K562 (cell line): ENCODE measurements around the gene RPL21. TPM values are rescaled to one million over a fixed set of nuclear protein-coding genes. Genes with fewer than 3 reads are reported as not detected.

Experiments used
- ATAC-seq: fragments of 200-7000 bp; cut with Tn5 transposase; 3 replicates; pipeline ENCODE4 v1.9.1; 2020; ENCODE audit warnings: moderate library complexity
- BruUV-seq: library from RNA; stranded (reverse); fragments of 400-500 nt; replicated peaks from 2 replicates; lab custom pipeline; 2021; lab: Mats Ljungman, UMichigan
- CTCF ChIA-PET: fragments of 300-600 bp; formaldehyde crosslinking; extraction: SDS; loops from one replicate; lab custom pipeline; 2021; ENCODE audit warnings: low intra/inter-chr PET ratio; lab: Yijun Ruan, JAX
- POLR2A ChIA-PET: fragments of 300-600, 350-650 bp; sonication (Branson Sonifier 250); formaldehyde crosslinking; extraction: SDS; loops from one replicate; lab custom pipeline; 2021; ENCODE audit warnings: antibody characterized with exemption, inconsistent platforms; lab: Yijun Ruan, JAX
- DNase-seq, 4 experiments: peaks; one replicate each; pipeline versions ENCODE4 v3.0.0 to v3.0.0-alpha.2; 2011 to 2018; ENCODE audit warnings: low spot score in 3 of 4, mixed read lengths in 3 of 4; ENCODE audit errors: extremely low read depth in 1 of 4
- FAIRE-seq: peaks from 2 replicates; lab custom pipeline; 2011; peaks lifted over from hg19 to GRCh38; lab: Jason Lieb, UNC
- H2AFZ ChIP-seq: 2 replicates; pipeline ENCODE4 v1.6.0; 2011; ENCODE audit warnings: low read depth, low read length, control low read depth, inconsistent platforms
- H3K27ac ChIP-seq: fragments of 200-600 bp; 3 replicates; pipeline ENCODE4 v1.8.0; 2011; ENCODE audit warnings: low read depth, mild to moderate bottlenecking, control low read depth, inconsistent platforms, low read length, moderate library complexity, mixed read lengths; ENCODE audit errors: extremely low read depth
- H3K27me3 ChIP-seq, 2 experiments: fragments of 300-600 bp in 1 of 2; 2 replicates in 1 of 2; 3 replicates in 1 of 2; pipeline versions ENCODE4 v1.6.0 to v1.8.0; 2011; ENCODE audit warnings: inconsistent platforms in 2 of 2, low read length in 2 of 2, mild to moderate bottlenecking in 1 of 2, mixed read lengths in 1 of 2, moderate library complexity in 1 of 2; ENCODE audit not compliant: control insufficient read depth in 2 of 2, insufficient read depth in 2 of 2
- H3K36me3 ChIP-seq: fragments of 300-600 bp; 3 replicates; pipeline ENCODE4 v1.8.0; 2011; ENCODE audit warnings: mild to moderate bottlenecking, low read length, inconsistent platforms; ENCODE audit not compliant: control insufficient read depth, insufficient read depth
- H3K4me1 ChIP-seq, 2 experiments: fragments of 200-600 bp in 1 of 2; replicated peaks in 1 of 2; 2 replicates in 1 of 2; 3 replicates in 1 of 2; pipeline versions ENCODE4 v1.5.1 to v1.8.0; 2011; ENCODE audit warnings: inconsistent platforms in 2 of 2, low read length in 2 of 2, mild to moderate bottlenecking in 1 of 2, mixed read lengths in 1 of 2, moderate library complexity in 1 of 2; ENCODE audit not compliant: control insufficient read depth in 2 of 2, insufficient read depth in 2 of 2
- H3K4me2 ChIP-seq: 2 replicates; pipeline ENCODE4 v1.6.1; 2011; ENCODE audit warnings: low read length, control low read depth, inconsistent platforms, mixed read lengths; ENCODE audit not compliant: insufficient read depth
- H3K4me3 ChIP-seq: fragments of 200-600 bp; sonication (generic), shearing (Covaris generic); 2 replicates; pipeline ENCODE4 v1.5.1; 2016; ENCODE audit warnings: control low read depth, inconsistent platforms
- H3K79me2 ChIP-seq: fragments of 200-600 bp; 3 replicates; pipeline ENCODE4 v1.8.0; 2011; ENCODE audit warnings: low read length, inconsistent platforms; ENCODE audit not compliant: control insufficient read depth, insufficient read depth
- H3K9ac ChIP-seq, 2 experiments: 2 replicates each; pipeline versions ENCODE4 v1.6.0 to v1.6.1; 2011; ENCODE audit warnings: low read depth in 2 of 2, low read length in 2 of 2, control low read depth in 1 of 2, inconsistent platforms in 1 of 2, mild to moderate bottlenecking in 1 of 2, mixed read lengths in 1 of 2; ENCODE audit not compliant: insufficient read depth in 1 of 2
- H3K9me1 ChIP-seq: one replicate; pipeline ENCODE4 v1.6.0; 2011; ENCODE audit warnings: inconsistent platforms, mild to moderate bottlenecking, low read length, moderate library complexity; ENCODE audit not compliant: control insufficient read depth, insufficient read depth
- H3K9me3 ChIP-seq: replicated peaks from 2 replicates; pipeline ENCODE4 v1.5.1; 2011; ENCODE audit warnings: low read depth, low read length, inconsistent platforms; ENCODE audit not compliant: control insufficient read depth, insufficient read depth
- H4K20me1 ChIP-seq: replicated peaks from 2 replicates; pipeline ENCODE4 v1.6.1; 2011; ENCODE audit warnings: low read length, inconsistent platforms, mixed read lengths; ENCODE audit not compliant: control insufficient read depth, insufficient read depth
- EZH2 ChIP-seq: IDR thresholded peaks from 2 replicates; pipeline ENCODE4 v1.6.1; 2012; ENCODE audit warnings: low read depth, mild to moderate bottlenecking, inconsistent platforms, low read length, borderline replicate concordance
- HNRNPK ChIP-seq: fragments of 200-400 bp; formaldehyde crosslinking; IDR thresholded peaks from one replicate; pipeline ENCODE4 v1.6.1; 2018; ENCODE audit warnings: mild to moderate bottlenecking, low read depth, low read length; ENCODE audit not compliant: poor library complexity, severe bottlenecking
- HSF4 ChIP-seq: fragments of 250-450 bp; sonication (Bioruptor Pico); IDR thresholded peaks from 2 replicates; pipeline ENCODE4 v2.1.2; 2022; ENCODE audit warnings: mild to moderate bottlenecking, moderate library complexity, borderline replicate concordance
- NCOA1 ChIP-seq: fragments of 450-650 bp; IDR thresholded peaks from 2 replicates; pipeline ENCODE4 v1.6.1; 2016; ENCODE audit warnings: low read depth
- NR2F6 ChIP-seq: fragments of 450-650 bp; formaldehyde crosslinking; IDR thresholded peaks from 2 replicates; pipeline ENCODE4 v1.4.0; 2020; ENCODE audit warnings: mild to moderate bottlenecking
- POLR2A ChIP-seq: fragments of 450-650 bp; conservative IDR thresholded peaks from 2 replicates; pipeline ENCODE4 v1.6.1; 2016
- SAFB2 ChIP-seq: fragments of 200-400 bp; formaldehyde crosslinking; IDR thresholded peaks from 2 replicates; pipeline ENCODE4 v1.6.1; 2018; ENCODE audit warnings: borderline replicate concordance, low read length, low read depth, moderate library complexity; ENCODE audit not compliant: severe bottlenecking
- SMARCC2 ChIP-seq: fragments of 450-650 bp; IDR thresholded peaks from 2 replicates; pipeline ENCODE4 v1.6.1; 2017; ENCODE audit warnings: antibody characterized with exemption, moderate library complexity, mild to moderate bottlenecking, low read depth
- THRAP3 ChIP-seq: fragments of 450-650 bp; IDR thresholded peaks from 2 replicates; pipeline ENCODE4 v1.6.1; 2016; ENCODE audit warnings: mild to moderate bottlenecking, inconsistent platforms, borderline replicate concordance
- ZEB2 ChIP-seq: fragments of 450-650 bp; IDR thresholded peaks from 2 replicates; pipeline ENCODE4 v1.6.1; 2016
- ZFP30 ChIP-seq: fragments of 250-450 bp; sonication (Bioruptor Pico); IDR thresholded peaks from 2 replicates; pipeline ENCODE4 v1.8.0; 2022; ENCODE audit warnings: moderate library complexity, mild to moderate bottlenecking, inconsistent platforms, borderline replicate concordance
- ZNF23 ChIP-seq: fragments of 250-450 bp; sonication (Bioruptor Pico); IDR thresholded peaks from 2 replicates; pipeline ENCODE4 v1.4.0; 2020; ENCODE audit warnings: mild to moderate bottlenecking
- ZNF561 ChIP-seq: fragments of 450-650 bp; formaldehyde crosslinking; conservative IDR thresholded peaks from 2 replicates; pipeline ENCODE4 v1.4.0; 2020; ENCODE audit warnings: mild to moderate bottlenecking, moderate library complexity
- WGBS: fragments of 100-300 bp; shearing (Covaris generic); methylation state at CpG from one replicate; pipeline ENCODE4 v1.1.6; 2016; ENCODE audit warnings: low coverage, mixed read lengths; ENCODE audit not compliant: insufficient coverage; ENCODE audit errors: missing lambda C conversion rate; 5-methylcytosine and 5-hydroxymethylcytosine counted together
- in situ Hi-C: fragments of 300-500 bp; cut with MboI; formaldehyde crosslinking; loops from 4 replicates; pipeline ENCODE4 v1.15.0; 2018; ENCODE audit warnings: inconsistent platforms, mixed read lengths
- intact Hi-C: fragments of 100-400 bp; cut with micrococcal nuclease; formaldehyde crosslinking; loops from 2 replicates; pipeline ENCODE4 v1.14.2; 2022
- polyA plus RNA-seq, 8 experiments: library from polyadenylated mRNA; depleted of rRNA in 4 of 8; stranded (reverse) in 5 of 8; unstranded in 3 of 8; fragments of >200 nt; fragmentation: Nextera tagmentation in 2 of 8; fragmentation: Illumina TruSeq in 1 of 8; extraction: Ambion mirVana in 2 of 8; extraction: Trizol in 1 of 8; gene quantifications; 2 replicates each; pipeline versions ENCODE4 v1.2.1 to v1.2.3, GENCODE V29; 2011 to 2014; ENCODE audit warnings: inconsistent platforms in 1 of 8, missing spikeins in 1 of 8
- total RNA-seq, 7 experiments: library from RNA; depleted of rRNA in 6 of 7; stranded (reverse); fragments of >200 nt in 6 of 7; fragmentation: Illumina TruSeq in 2 of 7; extraction: Trizol in 2 of 7; gene quantifications; 2 replicates each; pipeline versions ENCODE4 v1.2.1 to v1.2.3, GENCODE V29; 2011 to 2021; ENCODE audit warnings: low replicate concordance in 1 of 7
- TF ChIP-seq, protein P1 (sequence below): IDR thresholded peaks from 2 replicates; pipeline ENCODE4 v1.6.1; 2011; ENCODE audit warnings: borderline replicate concordance, low read depth, mild to moderate bottlenecking, moderate library complexity, low read length; ENCODE audit not compliant: insufficient read depth, poor library complexity, severe bottlenecking
- TF ChIP-seq, protein P2 (sequence below): sonication (generic); formaldehyde crosslinking; IDR thresholded peaks from 2 replicates; pipeline ENCODE4 v1.8.1; 2023; ENCODE audit warnings: mild to moderate bottlenecking, missing genetic modification reagents
- TF ChIP-seq, protein P3 (sequence below): sonication (generic); formaldehyde crosslinking; IDR thresholded peaks from 2 replicates; pipeline ENCODE4 v1.8.1; 2023; ENCODE audit warnings: mild to moderate bottlenecking, missing genetic modification reagents

The RPL21 gene
- total and polyA plus RNA-seq, 9 of the 15 experiments (the other 6 are each of a cell fraction or from before 2014, with no cell fraction given): 622 to 4,203 (median 1,676) TPM

DNA sequence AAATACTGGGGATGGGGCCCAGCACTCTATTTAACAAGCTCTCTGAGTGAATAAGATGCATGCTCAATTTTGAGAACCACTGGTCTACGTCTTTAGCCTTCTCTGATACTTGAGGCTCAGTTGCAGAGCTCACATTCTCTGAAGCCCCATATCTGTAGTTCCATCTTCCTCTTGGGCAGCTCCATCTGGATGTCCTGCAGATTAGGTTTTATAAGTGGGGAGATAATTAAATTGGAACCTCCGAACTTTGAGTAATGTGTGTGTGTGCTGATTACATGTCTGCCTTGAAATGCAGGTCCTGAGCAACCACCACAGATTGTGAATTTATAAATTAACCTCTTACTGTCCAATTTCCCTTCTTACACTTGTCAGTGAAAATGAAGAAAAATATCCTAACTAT is 12.1 kb downstream of the RPL21 start (continued):
- TF ChIP-seq SAFB2 (no peak), HNRNPK (no peak), ZEB2 (no peak), SMARCC2 (no peak), POLR2A (no peak), NR2F6 (CRISPR knock-in tag) (no peak), THRAP3 (no peak)
- TF ChIP-seq, protein P1, sequence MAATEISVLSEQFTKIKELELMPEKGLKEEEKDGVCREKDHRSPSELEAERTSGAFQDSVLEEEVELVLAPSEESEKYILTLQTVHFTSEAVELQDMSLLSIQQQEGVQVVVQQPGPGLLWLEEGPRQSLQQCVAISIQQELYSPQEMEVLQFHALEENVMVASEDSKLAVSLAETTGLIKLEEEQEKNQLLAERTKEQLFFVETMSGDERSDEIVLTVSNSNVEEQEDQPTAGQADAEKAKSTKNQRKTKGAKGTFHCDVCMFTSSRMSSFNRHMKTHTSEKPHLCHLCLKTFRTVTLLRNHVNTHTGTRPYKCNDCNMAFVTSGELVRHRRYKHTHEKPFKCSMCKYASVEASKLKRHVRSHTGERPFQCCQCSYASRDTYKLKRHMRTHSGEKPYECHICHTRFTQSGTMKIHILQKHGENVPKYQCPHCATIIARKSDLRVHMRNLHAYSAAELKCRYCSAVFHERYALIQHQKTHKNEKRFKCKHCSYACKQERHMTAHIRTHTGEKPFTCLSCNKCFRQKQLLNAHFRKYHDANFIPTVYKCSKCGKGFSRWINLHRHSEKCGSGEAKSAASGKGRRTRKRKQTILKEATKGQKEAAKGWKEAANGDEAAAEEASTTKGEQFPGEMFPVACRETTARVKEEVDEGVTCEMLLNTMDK: no peak

DNA sequence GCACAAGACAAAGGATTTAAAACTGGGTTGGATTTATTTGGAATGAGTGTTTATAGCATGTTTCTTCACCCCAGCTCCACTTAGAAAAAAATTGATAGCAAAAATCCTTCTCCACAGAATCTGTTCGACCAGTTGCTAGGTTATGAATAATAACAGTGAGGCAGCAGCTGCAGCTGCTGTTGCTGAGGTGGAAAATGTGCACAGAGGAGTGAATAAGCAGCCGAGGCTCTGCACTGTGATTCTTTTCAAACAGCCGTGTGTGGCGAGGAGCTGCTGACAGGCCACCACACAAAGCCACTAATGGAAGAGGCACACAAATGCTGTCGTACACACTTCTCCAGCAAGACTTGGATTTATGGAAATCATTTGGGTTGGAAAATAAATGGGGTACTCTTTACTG is 12.8 kb downstream of the RPL21 start:
- WGBS: 55% methylated on average over 4 of the region's 5 CpGs
- ChIA-PET POLR2A (interaction anchor here (0.6 to 1.3 kb wide), 2 partner anchors 10 to 13 kb away, joined by 3 to 4 read pairs; no protein-coding TSS in a partner anchor), CTCF (no interaction called here)
- ATAC-seq (no peak), DNase-seq (no peak), FAIRE-seq (no peak)
- no peaks in the 10 kb centered on the region for H3K9me1 ChIP-seq
- in situ Hi-C loops: no loop called here
- H3K36me3 ChIP-seq: peaks cover 2% of the 10 kb centered on the region; the same call in 2 of the 3 replicates
- H4K20me1 ChIP-seq: no peaks in the 10 kb centered on the region
- no peak overlapping the region for H3K9ac ChIP-seq
- no peak overlapping the region for H2AFZ ChIP-seq
- H3K27me3 ChIP-seq: no peaks in the 10 kb centered on the region
- intact Hi-C loops: no loop called here
- H3K4me2 ChIP-seq: no peak overlapping the region
- BruUV-seq: no TSS peak
- H3K9me3 ChIP-seq: no peaks in the 10 kb centered on the region
- no peaks in the 10 kb centered on the region; a peak in 2 of 5 replicates for H3K4me1 ChIP-seq
- no peak overlapping the region for H3K27ac ChIP-seq
- no peaks in the 10 kb centered on the region for H3K79me2 ChIP-seq
- no peak overlapping the region for H3K4me3 ChIP-seq
- TF ChIP-seq ZNF561 (CRISPR knock-in tag) (no peak), EZH2 (no peak), ZNF23 (no peak), HSF4 (CRISPR knock-in tag) (no peak), NCOA1 (no peak), ZFP30 (CRISPR knock-in tag) (no peak)
- TF ChIP-seq, protein P2, sequence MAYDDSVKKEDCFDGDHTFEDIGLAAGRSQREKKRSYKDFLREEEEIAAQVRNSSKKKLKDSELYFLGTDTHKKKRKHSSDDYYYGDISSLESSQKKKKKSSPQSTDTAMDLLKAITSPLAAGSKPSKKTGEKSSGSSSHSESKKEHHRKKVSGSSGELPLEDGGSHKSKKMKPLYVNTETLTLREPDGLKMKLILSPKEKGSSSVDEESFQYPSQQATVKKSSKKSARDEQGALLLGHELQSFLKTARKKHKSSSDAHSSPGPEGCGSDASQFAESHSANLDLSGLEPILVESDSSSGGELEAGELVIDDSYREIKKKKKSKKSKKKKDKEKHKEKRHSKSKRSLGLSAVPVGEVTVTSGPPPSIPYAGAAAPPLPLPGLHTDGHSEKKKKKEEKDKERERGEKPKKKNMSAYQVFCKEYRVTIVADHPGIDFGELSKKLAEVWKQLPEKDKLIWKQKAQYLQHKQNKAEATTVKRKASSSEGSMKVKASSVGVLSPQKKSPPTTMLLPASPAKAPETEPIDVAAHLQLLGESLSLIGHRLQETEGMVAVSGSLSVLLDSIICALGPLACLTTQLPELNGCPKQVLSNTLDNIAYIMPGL (CRISPR knock-in tag): no peak
- TF ChIP-seq, protein P3, sequence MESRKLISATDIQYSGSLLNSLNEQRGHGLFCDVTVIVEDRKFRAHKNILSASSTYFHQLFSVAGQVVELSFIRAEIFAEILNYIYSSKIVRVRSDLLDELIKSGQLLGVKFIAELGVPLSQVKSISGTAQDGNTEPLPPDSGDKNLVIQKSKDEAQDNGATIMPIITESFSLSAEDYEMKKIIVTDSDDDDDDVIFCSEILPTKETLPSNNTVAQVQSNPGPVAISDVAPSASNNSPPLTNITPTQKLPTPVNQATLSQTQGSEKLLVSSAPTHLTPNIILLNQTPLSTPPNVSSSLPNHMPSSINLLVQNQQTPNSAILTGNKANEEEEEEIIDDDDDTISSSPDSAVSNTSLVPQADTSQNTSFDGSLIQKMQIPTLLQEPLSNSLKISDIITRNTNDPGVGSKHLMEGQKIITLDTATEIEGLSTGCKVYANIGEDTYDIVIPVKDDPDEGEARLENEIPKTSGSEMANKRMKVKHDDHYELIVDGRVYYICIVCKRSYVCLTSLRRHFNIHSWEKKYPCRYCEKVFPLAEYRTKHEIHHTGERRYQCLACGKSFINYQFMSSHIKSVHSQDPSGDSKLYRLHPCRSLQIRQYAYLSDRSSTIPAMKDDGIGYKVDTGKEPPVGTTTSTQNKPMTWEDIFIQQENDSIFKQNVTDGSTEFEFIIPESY: no peak
